Measurements from ENCODE around the gene NUMB.

Gene NUMB

DNA sequence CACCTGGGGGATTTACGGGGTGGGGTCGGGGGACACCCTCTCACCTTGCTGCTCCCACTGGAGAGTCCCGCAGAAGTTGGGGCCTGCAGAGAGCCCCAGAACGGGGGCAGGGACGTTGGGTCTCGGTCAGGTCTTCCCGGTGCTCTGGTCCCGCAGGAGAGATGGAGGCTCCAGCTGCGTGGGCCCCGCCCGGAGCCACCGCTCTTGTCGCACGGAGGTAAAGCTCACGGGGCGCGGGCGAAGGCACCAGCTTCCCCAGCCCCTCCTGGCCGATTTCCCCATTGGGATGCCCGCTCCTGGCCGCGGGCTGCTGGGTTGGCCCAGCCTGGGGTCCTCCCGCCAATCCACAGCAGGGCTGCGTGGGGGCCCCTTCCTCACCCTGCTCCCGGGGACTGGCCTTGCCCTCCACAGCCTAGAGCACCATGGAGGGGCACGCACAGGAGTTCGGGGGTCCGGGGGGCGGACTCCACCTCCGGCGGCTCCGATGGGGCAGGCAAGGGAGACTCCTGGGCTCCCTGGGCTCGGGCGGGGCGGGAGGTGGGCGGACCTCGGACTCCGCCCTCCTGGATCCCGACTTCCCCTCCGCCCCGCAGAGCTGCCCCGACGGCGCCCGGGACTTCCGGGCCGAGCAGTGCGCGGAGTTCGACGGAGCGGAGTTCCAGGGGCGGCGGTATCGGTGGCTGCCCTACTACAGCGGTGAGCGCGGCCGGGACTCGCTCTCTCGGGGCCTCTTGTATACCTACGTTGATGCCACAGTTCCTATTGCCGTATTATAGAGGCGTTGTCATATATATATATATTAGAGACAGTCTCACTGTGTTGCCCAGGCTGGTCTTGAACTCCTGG lies 212.6 kb downstream of the NUMB start:
- DNase-seq (ENCODE audit: low read depth in 2 of 2), result no peak

GRCh38 chr14:73244541-73245290 lies 213.6 kb downstream of the NUMB start:
- no peak for DNase-seq (ENCODE audit: low read depth in 2 of 2)

DNA sequence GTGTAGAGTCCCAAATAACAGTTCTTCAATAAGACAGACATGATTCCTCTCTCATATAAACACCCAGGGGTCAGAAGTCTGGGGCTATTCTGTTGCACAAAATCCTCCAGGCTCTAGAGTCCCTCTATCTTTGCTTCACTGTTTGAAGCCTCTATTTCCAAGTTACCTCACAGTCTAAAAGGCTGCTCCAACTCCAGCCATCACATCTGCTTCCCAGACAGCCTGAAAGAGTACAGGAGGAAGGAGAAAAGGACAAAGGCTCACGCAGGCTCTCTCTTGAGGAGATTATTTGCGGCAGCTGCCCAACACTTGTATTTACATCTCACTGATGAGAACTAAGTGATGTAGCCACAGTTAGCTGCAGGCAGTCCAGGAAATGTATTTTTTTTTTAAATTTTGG lies 214.6 kb downstream of the NUMB start:
- no peak for DNase-seq (ENCODE audit: low read depth in 2 of 2)

- DNase-seq (ENCODE audit: low read depth in 2 of 2), result no peak
These were observed 215.0 kb downstream of the NUMB start for GRCh38 chr14:73243341-73243740.

GRCh38 chr14:73242357-73242901 lies 215.9 kb downstream of the NUMB start:
- no peak for DNase-seq (ENCODE audit: low read depth in 2 of 2)

DNA sequence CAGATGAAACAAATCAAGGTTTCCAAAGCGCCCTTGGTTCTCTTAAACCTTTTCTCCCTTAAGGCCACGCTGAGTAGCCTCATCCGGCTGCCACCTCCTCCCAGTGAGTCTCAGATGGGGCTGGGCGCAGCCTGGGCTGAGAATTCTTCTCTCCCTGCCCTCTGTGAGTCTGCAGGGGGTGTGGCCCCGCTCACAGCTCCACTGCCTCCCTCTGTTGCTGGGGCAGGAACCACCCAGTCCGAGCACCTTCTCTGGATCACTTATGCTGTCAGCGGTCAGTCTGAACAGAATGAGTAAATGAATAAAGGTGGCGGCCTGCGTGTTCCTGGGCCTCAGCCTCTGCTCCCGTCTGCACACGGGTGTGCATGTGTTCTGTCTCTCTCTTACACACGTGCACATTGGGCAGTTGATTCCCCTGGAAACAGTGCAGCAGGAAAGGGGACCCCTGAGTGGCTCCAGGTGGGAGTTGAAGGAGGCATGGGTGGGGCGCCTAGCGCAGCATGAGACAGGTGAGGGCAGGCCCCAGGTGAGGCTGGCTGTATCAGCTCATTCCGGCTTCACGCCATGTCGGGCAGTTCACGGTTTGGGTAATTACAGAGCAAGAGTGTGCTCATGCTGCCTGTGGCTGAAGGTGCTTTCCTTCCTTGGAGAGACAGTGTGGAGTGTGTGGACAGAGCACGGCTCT lies 216.7 kb downstream of the NUMB start:
- no peak for DNase-seq (ENCODE audit: low read depth in 2 of 2)

- no peak for DNase-seq (ENCODE audit: low read depth in 2 of 2)
These were observed 217.4 kb downstream of the NUMB start for GRCh38 chr14:73240816-73241480.

GRCh38 chr14:73239393-73240241 lies 218.7 kb downstream of the NUMB start:
- no peak for DNase-seq (ENCODE audit: low read depth in 2 of 2)

DNA sequence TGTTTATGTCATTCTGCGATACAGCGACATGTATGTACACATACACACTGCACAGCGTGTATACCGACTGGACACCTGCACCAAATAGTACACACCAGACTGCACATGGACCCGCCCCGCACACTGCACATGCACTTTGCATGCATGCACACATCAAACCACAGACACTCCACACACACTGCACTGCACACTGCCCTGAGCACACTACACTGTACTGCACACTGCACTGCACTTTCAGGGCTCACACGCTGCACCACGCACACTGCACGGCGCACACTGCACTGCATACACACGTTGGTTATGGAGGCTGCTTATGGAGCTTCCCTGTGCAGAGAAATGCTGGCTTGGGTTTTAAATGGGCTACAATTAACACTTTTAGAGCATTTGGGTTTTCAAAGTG lies 219.4 kb downstream of the NUMB start:
- no peak for DNase-seq (ENCODE audit: low read depth in 2 of 2)

DNA sequence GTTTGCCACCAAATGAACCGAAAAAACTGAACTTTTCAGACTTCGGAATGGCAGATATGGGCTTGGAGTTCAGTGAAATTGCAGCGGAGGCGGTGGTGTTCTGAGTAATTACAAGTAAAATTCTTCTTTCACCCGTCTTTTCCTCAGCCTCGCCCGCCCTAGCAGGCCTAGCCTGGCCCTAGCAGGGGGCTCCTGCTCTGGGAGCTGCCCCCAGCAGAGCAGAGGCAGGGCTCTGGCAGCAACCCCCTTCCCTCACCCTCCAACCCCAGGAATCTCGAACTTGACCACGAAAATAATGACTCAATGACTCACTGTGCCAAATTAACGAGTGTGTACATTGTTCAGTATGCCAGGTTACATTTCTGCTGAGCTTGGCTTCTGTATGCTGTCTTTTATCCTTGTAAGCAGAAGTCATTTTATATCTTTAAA lies 219.9 kb downstream of the NUMB start:
- no peak for DNase-seq (ENCODE audit: low read depth in 2 of 2)

DNA sequence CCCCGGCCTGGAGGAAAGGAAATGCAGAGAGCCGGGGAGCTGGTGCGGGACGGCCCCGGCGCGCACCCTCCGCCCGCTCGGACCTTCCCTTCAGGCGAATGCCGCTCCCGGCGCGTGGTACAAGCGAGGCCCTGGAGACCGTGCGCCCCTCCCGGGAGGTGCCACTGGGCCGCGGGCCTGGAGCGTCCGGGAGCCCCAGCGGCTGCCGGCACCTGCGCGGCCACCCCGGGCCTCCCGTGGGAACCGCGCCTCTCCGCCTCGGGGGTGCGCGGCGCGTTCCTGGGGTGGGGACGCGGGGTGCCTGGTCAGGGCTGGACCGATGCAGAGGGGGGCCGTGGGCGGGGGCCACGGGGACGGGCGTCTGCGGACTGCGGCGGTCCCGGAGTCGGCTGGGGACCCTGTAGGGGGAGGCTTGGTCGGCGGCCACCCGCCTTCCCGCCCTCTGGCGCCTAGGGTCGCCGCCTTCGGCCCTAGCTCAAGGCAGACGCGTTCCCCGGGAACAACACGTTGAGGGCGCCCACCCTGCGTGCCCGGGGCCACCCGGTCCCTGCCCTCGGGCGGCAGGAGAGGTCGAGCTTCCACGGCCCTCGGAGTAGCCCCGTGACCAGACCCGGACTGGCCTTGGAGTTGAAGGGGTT lies 220.4 kb downstream of the NUMB start:
- DNase-seq (ENCODE audit: low read depth in 2 of 2), result no peak

DNA sequence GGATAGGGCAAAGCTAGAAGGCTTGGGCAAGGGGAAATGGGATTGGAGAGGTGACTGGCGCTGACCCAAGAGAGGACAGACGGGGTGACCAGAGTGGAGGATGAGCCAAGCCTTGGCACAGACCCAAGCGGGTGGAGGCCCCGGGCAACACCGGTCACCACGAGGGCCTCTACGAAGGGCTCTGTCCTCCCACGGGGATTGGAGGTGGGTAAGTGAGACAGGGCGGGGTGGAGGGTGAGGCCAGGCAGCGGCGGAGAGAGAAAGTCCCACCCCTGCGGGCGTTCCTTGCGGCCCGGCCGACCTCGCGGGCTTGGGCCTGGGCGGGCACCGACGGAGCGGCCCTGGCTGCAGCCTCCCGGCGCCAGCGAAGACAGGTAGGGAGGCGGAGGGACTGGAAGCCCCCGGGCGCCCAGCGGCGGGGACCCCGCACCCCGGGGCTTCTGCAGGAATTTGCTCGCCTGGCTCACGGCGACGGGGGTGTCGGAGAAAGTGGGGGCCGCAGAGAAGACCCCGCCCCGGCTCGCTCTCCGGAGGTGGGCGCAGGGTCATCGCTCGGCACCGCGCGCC lies 221.0 kb downstream of the NUMB start, which contains the start of gene PAPLN:
TSS of gene PAPLN (plus strand) at position 288 of the 567 bp plus-strand sequence. CDS start 2,273 bp downstream, outside the sequence.
- DNase-seq (ENCODE audit: low read depth in 2 of 2), result no peak

GRCh38 chr14:73236752-73237218 lies 221.6 kb downstream of the NUMB start:
- no peak for DNase-seq (ENCODE audit: low read depth in 2 of 2)

DNA sequence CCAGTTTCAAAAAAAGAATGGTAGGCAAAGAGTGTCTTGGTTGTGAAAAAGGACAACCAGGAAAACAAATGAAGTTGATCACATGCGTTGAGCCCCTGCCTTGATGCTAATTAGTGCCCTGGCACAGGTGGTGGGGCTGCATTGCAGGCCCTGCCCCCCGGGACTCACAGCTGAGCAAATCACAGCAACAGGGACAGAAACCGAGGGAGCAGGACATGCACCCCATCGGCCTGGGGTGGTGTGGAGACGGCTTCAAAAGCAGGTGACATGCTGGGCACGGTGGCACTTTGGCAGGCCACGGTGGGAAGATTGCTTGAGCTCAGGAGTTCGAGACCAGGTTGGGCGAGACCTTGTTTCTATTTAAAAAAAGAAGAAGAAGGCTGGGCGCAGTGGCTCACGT lies 222.2 kb downstream of the NUMB start:
- no peak for DNase-seq (ENCODE audit: low read depth in 2 of 2)

GRCh38 chr14:73235531-73236155 lies 222.7 kb downstream of the NUMB start:
- no peak for DNase-seq (ENCODE audit: low read depth in 2 of 2)

DNA sequence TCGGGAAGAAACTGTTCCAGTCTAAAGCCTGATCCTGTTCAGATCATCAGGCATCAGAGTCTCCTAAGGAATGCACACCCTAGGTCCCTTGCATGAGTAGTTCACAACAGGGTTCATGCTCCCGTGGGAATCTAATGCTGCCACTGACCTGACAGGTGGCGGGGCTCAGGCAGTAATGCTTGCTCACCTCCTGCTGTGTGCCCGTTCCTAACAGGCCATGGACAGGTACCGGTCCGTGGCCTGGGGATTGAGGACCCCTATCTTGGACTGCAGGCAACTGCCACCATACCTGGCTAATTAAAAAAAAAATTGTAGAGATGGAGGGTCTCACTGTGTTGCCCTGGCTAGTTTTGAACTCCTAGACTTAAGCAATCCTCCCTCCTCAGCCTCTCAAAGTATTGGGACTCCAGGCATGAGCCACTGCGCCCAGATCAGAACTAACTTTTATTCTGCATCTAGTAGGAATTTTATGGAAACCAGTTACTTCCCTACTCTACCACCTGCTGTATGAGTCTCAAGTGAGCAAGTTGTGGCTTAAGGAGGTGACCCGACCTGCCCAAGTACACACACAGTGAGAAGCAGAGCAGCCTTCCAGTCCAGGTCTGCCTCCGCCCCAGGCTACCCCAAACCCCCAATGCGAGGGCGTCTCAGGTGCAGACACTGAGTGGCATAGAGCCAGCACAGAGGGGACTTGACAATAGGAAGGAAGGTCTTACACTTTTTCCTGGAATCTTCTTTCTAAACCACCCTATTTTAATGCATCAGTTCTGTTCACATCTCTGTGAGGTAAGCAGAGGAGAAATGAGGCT lies 223.6 kb downstream of the NUMB start:
- no peak for DNase-seq (ENCODE audit: low read depth in 2 of 2)

- no peak for DNase-seq (ENCODE audit: low read depth in 2 of 2)
These were observed 224.3 kb downstream of the NUMB start for GRCh38 chr14:73234029-73234428.

GRCh38 chr14:73233564-73233963 lies 224.8 kb downstream of the NUMB start:
- no peak for DNase-seq (ENCODE audit: low read depth in 2 of 2)
